ENCODE results near the gene ENOX1. TPM values are rescaled to one million over a fixed set of nuclear protein-coding genes. Genes with fewer than 3 reads are reported as not detected.
A peak's percentile ranks its signal among the peaks of the same experiment; 100 is the strongest.
"Not testable (repeated sequence)": the region's sequence is repeated elsewhere in the genome, so short reads cannot be mapped to it uniquely, and the experiment has no call there.

The ENOX1 gene
- total RNA-seq, 1 experiment from 2014 or later: 2.4 TPM

- peak; percentile 5 for DNase-seq
- no peak overlapping the region for H3K4me3 ChIP-seq
- H3K9me3 ChIP-seq: no peaks in the 10 kb centered on the region
- no peaks in the 10 kb centered on the region for H3K36me3 ChIP-seq
- H3K27me3 ChIP-seq: no peaks in the 10 kb centered on the region
These were observed 353.8 kb downstream of the ENOX1 start for GRCh38 chr13:43432958-43433357.

- Histone ChIP-seq H3K36me3 (no peaks in the 10 kb centered on the region), H3K27me3 (no peaks in the 10 kb centered on the region), H3K9me3 (no peaks in the 10 kb centered on the region), H3K4me3 (no peak overlapping the region)
- no peak for DNase-seq
These were observed 354.9 kb downstream of the ENOX1 start for GRCh38 chr13:43431841-43432240.

GRCh38 chr13:43431290-43431716, 355.5 kb downstream of the ENOX1 start:
- Histone ChIP-seq H3K27me3 (no peaks in the 10 kb centered on the region), H3K4me3 (no peak overlapping the region), H3K9me3 (no peaks in the 10 kb centered on the region), H3K36me3 (no peaks in the 10 kb centered on the region)
- DNase-seq: no peak

GRCh38 chr13:43428545-43429296, 358.1 kb downstream of the ENOX1 start:
- H3K27me3 ChIP-seq: no peaks in the 10 kb centered on the region
- DNase-seq: no peak
- H3K4me3 ChIP-seq: no peak overlapping the region
- H3K36me3 ChIP-seq: no peaks in the 10 kb centered on the region
- H3K9me3 ChIP-seq: no peaks in the 10 kb centered on the region

GRCh38 chr13:43426355-43426754, 360.4 kb downstream of the ENOX1 start:
- Histone ChIP-seq H3K4me3 (no peak overlapping the region), H3K27me3 (no peaks in the 10 kb centered on the region; the same call in 1 of the 2 replicates), H3K9me3 (no peaks in the 10 kb centered on the region), H3K36me3 (no peaks in the 10 kb centered on the region)
- no peak for DNase-seq

GRCh38 chr13:43425234-43425633, 361.5 kb downstream of the ENOX1 start:
- Histone ChIP-seq H3K27me3 (no peaks in the 10 kb centered on the region; the same call in 1 of the 2 replicates), H3K4me3 (no peak overlapping the region), H3K36me3 (no peaks in the 10 kb centered on the region), H3K9me3 (no peaks in the 10 kb centered on the region)
- DNase-seq: no peak

GRCh38 chr13:43424412-43424811, 362.4 kb downstream of the ENOX1 start:
- H3K27me3 ChIP-seq: no peaks in the 10 kb centered on the region; the same call in 1 of the 2 replicates
- H3K36me3 ChIP-seq: no peaks in the 10 kb centered on the region
- H3K9me3 ChIP-seq: no peaks in the 10 kb centered on the region
- DNase-seq: no peak
- no peak overlapping the region for H3K4me3 ChIP-seq

- no peaks in the 10 kb centered on the region for H3K9me3 ChIP-seq
- H3K27me3 ChIP-seq: no peaks in the 10 kb centered on the region; the same call in 1 of the 2 replicates
- DNase-seq: no peak
- no peak overlapping the region for H3K4me3 ChIP-seq
- no peaks in the 10 kb centered on the region for H3K36me3 ChIP-seq
These were observed 364.7 kb downstream of the ENOX1 start for GRCh38 chr13:43422116-43422515.

GRCh38 chr13:43416842-43417241, 369.9 kb downstream of the ENOX1 start:
- not testable (repeated sequence) for H3K27me3 ChIP-seq, H3K9me3 ChIP-seq, DNase-seq, H3K36me3 ChIP-seq, H3K4me3 ChIP-seq

GRCh38 chr13:43416408-43416807, 370.4 kb downstream of the ENOX1 start:
- DNase-seq, H3K9me3 ChIP-seq, H3K27me3 ChIP-seq, H3K36me3 ChIP-seq, H3K4me3 ChIP-seq: not testable (repeated sequence)

- H3K27me3 ChIP-seq, DNase-seq, H3K4me3 ChIP-seq, H3K9me3 ChIP-seq, H3K36me3 ChIP-seq: not testable (repeated sequence)
These were observed 370.8 kb downstream of the ENOX1 start for GRCh38 chr13:43415903-43416391.

- H3K27me3 ChIP-seq: no peaks in the 10 kb centered on the region
- DNase-seq: no peak
- no peak overlapping the region for H3K4me3 ChIP-seq
- no peaks in the 10 kb centered on the region for H3K36me3 ChIP-seq
- H3K9me3 ChIP-seq: no peaks in the 10 kb centered on the region; the same call in 1 of the 2 replicates
These were observed 372.7 kb downstream of the ENOX1 start for GRCh38 chr13:43414111-43414510.

GRCh38 chr13:43411741-43412140, 375.0 kb downstream of the ENOX1 start:
- no peaks in the 10 kb centered on the region; the same call in 1 of the 2 replicates for H3K9me3 ChIP-seq
- H3K36me3 ChIP-seq: no peaks in the 10 kb centered on the region
- H3K4me3 ChIP-seq: no peak overlapping the region
- H3K27me3 ChIP-seq: no peaks in the 10 kb centered on the region
- no peak for DNase-seq

GRCh38 chr13:43411211-43411610, 375.6 kb downstream of the ENOX1 start:
- Histone ChIP-seq H3K4me3 (no peak overlapping the region), H3K27me3 (no peaks in the 10 kb centered on the region), H3K9me3 (no peaks in the 10 kb centered on the region; the same call in 1 of the 2 replicates), H3K36me3 (no peaks in the 10 kb centered on the region)
- DNase-seq: no peak

- DNase-seq: no peak
- Histone ChIP-seq H3K4me3 (no peak overlapping the region), H3K9me3 (no peaks in the 10 kb centered on the region), H3K36me3 (no peaks in the 10 kb centered on the region), H3K27me3 (no peaks in the 10 kb centered on the region)
These were observed 378.5 kb downstream of the ENOX1 start for GRCh38 chr13:43408274-43408673.

- Histone ChIP-seq H3K27me3 (no peaks in the 10 kb centered on the region), H3K36me3 (no peaks in the 10 kb centered on the region), H3K4me3 (no peak overlapping the region), H3K9me3 (no peaks in the 10 kb centered on the region)
- no peak for DNase-seq
These were observed 379.7 kb downstream of the ENOX1 start for GRCh38 chr13:43407023-43407581.

- H3K9me3 ChIP-seq: no peaks in the 10 kb centered on the region
These were observed 381.3 kb downstream of the ENOX1 start for GRCh38 chr13:43405457-43405856.

GRCh38 chr13:43402380-43402779, 384.4 kb downstream of the ENOX1 start:
- no peak for DNase-seq
- H3K36me3 ChIP-seq: no peaks in the 10 kb centered on the region
- H3K4me3 ChIP-seq: no peak overlapping the region
- H3K9me3 ChIP-seq: no peaks in the 10 kb centered on the region
- H3K27me3 ChIP-seq: no peaks in the 10 kb centered on the region

More at GRCh38 chr13:43405457-43405856, 381.3 kb downstream of the ENOX1 start:
- no peaks in the 10 kb centered on the region for H3K27me3 ChIP-seq
- DNase-seq: no peak
- no peaks in the 10 kb centered on the region for H3K36me3 ChIP-seq
- no peak overlapping the region for H3K4me3 ChIP-seq
